ENCODE results near the gene CPTP.

The CPTP gene

DNA sequence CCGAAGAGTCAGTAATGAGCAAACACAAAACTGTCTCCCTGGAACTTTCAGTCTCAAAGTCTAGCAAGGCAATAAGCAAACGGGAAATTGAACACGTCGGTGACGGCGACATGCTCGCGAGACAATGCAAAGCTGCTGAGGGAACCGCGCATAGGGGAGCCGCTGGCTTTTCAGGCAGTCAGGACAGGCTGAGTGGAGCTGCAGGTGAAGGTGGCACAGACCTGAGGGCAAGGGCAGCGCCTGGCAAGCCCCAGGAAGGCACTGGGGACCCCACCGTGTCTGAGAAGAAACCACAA is 5.0 kb upstream of the CPTP start:
- no peak for DNase-seq (ENCODE audit: low read depth)

DNA sequence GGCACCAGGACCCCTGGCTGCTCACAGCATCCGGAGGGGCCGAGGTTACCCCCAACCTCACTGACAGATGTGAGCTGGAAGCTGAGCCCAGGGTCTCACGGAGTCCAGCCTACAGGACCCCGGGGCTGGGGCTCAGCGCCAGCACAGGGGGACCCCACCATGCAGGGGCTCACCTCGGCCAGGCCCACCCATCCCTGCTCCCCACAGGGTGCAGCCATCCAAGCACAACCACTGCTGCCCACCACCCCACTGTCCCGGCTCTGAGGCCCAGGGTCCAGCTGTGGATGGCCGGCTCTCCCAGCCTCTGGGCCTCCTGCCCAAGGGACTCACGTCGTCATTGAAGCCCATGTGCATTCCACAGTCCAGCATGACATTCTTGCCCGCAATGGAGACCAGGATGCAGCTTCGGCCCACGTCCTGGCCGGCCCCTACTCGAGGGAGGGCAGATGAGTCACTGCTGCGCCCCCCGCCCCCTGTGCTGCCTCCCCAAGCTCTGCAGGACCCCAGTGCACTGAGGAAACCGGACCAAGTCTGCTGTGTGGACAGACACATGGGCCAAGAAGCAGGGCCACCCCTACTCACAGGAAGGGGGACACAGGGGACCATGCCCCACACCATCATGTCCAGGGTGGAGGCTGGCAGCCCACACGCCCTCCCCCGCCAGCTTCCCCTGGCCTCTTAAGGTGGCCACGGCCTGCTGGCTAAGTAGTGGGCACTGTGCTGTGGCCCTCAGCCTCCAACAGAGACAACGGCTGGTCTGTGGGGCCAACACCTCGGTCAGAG is 3.7 kb upstream of the CPTP start:
- no peak for DNase-seq (ENCODE audit: low read depth)

DNA sequence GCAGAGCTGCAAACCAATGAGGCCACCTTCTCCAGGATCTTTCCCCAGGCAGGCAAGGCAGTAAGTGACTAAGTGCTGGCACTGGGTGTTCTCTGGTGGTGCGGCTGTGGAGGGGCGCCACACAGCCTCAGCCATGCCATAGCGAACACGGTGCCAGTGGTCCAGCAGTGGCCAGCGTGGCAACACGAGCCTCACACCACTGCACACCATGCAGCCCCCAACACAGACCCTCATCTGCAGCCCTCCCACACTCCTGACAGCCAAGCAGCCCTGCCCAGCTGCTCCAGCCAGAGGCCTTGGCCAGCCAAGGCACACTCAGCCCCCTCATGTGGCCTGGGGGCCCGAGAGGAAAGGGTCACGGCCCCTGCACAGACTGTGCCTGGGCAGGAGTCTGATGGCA is 3.1 kb upstream of the CPTP start:
- no peak for DNase-seq (ENCODE audit: low read depth)

DNA sequence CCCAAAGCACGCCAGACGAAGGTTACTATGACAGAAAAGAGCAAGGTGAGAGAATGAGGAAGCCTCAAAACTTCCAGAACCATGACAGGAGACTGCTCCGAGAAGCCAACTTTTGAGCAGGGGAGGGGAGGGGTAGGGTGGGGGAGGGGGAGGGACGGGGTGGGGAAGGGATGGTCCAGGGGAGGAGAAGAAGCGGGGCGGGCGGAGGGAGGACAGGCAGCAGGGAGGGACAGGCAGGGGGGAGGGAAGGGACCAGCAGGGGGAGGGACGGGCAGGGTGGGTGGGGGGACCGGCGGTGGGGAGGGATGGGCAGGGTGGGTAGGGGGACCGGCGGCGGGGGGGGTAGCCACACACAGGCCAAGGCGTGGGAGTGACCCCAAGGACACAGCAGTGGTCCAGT is 2.2 kb upstream of the CPTP start:
- no peak for DNase-seq (ENCODE audit: low read depth)

DNA sequence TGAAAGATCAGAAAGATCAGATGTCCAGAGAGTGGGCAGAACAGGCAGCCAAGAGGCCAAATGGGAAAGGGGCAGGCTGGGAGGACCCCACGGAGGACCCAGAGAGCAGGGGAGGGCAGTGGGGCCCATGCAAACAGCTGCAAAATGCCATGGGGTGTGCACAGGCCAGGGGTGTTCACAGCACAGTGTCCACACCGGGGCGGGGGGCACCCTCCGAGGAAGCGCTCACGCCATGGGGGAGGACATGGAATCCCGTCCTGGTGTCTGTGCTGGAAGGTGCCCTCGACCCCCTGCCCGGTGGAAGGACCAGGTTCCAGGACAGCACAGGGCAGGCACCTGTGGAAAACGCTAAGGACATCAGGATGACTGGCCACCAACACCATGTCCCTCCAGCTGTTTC is 1.6 kb upstream of the CPTP start:
- DNase-seq (ENCODE audit: low read depth), result no peak

DNA sequence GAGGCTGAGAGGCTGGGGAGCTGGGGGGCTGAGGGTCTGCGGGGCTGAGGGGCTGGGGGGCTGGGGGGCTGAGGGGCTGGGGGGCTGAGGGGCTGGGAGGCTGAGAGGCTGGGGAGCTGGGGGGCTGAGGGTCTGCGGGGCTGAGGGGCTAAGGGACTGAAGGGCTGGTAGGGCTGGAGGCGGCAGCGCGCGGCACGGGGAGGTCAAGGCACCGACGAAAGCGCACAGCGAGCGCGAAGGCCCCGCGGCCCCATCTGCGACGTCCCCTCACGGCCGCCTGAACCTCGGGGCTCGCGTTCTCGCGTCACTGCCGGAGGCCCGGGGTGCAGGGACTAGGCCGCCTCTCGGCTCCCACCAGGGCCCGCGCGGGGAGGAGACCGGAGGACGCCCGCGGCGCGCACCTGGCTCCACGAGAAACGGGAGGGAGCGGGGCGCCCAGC is 498 bp upstream of the CPTP start:
- no peak for DNase-seq (ENCODE audit: low read depth)

DNA sequence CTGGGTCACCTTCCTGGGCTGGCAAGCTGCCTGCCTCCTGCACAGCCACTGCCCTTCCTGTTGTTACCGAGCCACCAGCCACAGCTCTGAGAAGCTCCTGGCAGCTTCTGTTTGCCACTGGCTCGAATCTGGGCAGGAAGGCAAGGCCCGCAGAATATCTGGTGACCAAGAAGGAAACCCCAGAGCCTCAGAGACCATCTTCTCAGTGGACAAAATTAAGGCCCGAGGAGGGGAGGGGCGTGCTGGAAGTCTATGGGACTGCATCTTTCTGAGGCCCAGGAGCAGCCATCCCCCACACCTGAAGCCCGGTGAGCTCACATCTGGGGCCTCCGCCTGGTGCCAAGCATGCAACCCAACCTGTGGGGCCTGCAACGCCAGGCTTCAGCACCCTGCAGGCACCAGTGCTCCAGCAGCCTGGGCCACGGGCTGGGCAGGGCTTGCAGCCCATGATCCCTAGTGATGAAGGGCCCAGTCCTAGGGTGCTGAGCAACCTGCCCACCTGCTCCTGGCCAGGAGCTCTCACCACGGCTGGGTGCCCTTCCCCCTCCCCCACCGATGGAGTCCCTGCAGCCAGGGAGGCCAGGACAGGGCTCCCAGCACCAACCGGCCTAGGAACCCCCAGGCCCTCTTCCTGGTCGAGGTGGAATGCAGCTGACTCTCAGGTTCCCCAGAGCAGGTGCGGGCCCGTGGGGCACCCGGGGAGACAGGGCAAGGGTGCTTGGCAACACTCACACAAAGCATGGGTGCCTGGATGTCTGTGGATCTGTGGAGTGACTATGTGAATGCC is 879 bp downstream of the CPTP start:
- no peak for DNase-seq (ENCODE audit: low read depth)

DNA sequence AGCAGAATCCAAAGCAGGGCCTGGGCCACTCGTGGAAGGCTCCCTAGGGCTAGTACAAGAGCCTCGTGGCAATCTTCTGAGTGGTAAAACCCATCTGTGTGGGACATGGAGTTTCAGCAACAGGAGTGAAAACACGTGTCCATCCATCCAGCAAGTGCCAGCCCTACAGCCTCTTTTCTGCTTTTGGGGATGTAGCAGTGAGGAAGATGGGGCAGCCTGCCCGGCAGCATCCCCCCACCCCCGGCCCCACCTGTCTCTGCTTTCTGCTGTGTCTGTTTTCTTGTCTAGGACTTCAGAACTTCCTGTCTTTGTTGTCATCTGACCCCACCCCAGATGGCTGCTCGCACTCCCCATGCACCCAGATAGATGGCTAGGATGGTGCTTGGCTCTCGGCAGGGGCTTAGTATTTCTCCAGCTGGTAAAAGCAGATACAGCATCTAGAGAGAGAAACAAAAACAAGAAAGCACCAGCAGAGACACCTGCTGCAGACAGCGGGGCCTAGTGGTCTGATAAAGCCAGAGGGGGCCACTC is 1.5 kb downstream of the CPTP start:
- DNase-seq (ENCODE audit: low read depth), result no peak

DNA sequence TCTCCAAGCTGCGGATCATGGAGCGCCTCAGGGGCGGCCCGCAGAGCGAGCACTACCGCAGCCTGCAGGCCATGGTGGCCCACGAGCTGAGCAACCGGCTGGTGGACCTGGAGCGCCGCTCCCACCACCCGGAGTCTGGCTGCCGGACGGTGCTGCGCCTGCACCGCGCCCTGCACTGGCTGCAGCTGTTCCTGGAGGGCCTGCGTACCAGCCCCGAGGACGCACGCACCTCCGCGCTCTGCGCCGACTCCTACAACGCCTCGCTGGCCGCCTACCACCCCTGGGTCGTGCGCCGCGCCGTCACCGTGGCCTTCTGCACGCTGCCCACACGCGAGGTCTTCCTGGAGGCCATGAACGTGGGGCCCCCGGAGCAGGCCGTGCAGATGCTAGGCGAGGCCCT is 2.7 kb downstream of the CPTP start:
- DNase-seq (ENCODE audit: low read depth), result no peak

DNA sequence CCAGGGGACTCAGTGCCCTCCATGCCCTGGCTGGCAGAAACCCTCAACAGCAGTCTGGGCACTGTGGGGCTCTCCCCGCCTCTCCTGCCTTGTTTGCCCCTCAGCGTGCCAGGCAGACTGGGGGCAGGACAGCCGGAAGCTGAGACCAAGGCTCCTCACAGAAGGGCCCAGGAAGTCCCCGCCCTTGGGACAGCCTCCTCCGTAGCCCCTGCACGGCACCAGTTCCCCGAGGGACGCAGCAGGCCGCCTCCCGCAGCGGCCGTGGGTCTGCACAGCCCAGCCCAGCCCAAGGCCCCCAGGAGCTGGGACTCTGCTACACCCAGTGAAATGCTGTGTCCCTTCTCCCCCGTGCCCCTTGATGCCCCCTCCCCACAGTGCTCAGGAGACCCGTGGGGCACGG is 3.7 kb downstream of the CPTP start:
- no peak for DNase-seq (ENCODE audit: low read depth)

DNA sequence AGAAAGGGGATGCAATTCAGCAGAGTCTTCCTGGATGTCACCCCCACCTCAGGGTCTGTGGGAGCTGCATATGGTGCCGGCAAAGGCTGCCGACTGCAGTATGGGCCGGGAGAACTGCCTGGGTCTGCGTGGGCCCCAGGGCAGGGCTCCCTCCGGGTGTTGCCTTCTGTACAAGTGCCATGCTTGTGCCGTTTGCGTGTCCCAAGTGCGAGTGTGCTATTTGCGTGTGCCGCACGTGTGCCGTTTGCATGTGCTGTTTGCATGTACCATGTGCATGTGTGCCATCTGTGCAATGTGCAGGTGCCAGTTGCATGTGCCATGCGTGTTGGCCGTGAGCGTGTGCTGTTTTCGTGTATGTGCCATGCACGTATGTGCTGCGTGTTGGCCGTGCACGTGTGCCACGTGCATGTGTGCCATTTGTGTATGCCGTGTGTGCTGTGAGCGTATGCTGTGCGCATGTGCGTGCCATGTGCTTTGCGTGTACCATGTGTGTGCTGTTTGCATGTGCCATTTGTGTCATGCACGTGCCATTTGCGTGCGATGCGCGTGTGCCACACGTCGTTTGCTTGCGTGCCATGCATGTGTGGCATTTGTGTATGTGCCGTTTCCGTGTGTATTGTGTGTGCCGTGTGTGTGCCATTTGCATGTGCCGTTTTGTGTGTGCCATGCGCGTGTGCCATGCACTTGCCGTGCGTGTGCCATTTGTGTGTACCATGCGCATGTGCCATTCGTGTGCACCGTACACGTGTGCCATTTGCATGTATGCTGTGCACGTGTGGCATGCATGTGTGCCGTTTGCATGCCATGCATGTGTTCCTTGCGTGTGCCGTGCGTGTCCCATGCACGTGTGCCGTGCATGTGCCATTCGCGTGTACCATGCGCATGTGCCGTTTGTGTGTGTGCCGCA is 5.0 kb downstream of the CPTP start:
- DNase-seq (ENCODE audit: low read depth), result no peak

DNA sequence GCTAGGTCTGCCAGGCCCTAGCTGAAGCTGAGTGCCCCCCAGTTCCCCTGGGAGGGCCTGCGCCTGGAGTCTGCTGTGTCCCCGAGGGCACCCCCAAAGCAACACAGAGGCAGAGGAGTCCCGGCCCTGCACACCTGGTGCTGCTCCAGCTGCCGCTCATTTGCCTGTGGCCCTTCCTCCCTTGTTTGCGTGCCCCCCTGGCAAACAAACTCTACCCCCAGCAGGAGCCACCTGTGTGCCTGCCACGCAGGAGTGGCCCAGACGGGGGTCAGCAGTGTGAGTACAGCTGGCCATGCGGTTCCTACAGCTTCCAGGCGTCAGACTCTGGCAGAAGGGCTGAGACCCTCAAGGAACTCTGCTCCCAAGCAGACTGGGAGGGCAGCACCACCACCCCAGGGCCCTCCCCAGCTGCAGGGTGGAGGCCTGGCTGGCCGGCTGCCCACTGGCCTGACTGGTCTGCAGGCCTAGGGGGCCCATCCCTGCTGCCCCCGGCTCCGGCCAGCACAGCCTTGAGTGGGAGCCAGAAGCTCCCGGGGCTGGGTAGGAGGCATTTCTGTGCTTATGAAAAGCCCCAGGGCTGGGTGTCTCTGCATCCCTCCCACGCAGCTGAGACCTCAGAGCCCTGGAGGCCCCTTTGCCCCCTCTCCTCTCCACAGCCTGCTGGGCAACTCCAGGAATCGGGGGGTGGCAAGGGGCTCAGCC is 5.9 kb downstream of the CPTP start:
- no peak for DNase-seq (ENCODE audit: low read depth)

DNA sequence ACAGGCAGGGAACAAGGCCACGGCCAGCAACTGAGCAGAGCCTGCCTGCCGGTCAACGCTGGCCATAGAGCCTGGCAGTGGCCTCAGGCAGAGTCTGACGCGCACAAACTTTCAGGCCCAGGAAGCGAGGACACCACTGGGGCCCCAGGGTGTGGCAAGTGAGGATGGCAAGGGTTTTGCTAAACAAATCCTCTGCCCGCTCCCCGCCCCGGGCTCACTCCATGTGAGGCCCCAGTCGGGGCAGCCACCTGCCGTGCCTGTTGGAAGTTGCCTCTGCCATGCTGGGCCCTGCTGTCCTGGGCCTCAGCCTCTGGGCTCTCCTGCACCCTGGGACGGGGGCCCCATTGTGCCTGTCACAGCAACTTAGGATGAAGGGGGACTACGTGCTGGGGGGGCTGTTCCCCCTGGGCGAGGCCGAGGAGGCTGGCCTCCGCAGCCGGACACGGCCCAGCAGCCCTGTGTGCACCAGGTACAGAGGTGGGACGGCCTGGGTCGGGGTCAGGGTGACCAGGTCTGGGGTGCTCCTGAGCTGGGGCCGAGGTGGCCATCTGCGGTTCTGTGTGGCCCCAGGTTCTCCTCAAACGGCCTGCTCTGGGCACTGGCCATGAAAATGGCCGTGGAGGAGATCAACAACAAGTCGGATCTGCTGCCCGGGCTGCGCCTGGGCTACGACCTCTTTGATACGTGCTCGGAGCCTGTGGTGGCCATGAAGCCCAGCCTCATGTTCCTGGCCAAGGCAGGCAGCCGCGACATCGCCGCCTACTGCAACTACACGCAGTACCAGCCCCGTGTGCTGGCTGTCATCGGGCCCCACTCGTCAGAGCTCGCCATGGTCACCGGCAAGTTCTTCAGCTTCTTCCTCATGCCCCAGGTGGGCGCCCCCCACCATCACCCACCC is 6.7 kb downstream of the CPTP start, which contains the start of gene TAS1R3:
Gene TAS1R3 (plus strand): TSS at position 213 of the 898 bp plus-strand sequence. CDS start 66 bp downstream, at position 279.
- DNase-seq (ENCODE audit: low read depth), result no peak

DNA sequence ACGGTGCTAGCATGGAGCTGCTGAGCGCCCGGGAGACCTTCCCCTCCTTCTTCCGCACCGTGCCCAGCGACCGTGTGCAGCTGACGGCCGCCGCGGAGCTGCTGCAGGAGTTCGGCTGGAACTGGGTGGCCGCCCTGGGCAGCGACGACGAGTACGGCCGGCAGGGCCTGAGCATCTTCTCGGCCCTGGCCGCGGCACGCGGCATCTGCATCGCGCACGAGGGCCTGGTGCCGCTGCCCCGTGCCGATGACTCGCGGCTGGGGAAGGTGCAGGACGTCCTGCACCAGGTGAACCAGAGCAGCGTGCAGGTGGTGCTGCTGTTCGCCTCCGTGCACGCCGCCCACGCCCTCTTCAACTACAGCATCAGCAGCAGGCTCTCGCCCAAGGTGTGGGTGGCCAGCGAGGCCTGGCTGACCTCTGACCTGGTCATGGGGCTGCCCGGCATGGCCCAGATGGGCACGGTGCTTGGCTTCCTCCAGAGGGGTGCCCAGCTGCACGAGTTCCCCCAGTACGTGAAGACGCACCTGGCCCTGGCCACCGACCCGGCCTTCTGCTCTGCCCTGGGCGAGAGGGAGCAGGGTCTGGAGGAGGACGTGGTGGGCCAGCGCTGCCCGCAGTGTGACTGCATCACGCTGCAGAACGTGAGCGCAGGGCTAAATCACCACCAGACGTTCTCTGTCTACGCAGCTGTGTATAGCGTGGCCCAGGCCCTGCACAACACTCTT is 7.6 kb downstream of the CPTP start:
- DNase-seq (ENCODE audit: low read depth), result no peak

DNA sequence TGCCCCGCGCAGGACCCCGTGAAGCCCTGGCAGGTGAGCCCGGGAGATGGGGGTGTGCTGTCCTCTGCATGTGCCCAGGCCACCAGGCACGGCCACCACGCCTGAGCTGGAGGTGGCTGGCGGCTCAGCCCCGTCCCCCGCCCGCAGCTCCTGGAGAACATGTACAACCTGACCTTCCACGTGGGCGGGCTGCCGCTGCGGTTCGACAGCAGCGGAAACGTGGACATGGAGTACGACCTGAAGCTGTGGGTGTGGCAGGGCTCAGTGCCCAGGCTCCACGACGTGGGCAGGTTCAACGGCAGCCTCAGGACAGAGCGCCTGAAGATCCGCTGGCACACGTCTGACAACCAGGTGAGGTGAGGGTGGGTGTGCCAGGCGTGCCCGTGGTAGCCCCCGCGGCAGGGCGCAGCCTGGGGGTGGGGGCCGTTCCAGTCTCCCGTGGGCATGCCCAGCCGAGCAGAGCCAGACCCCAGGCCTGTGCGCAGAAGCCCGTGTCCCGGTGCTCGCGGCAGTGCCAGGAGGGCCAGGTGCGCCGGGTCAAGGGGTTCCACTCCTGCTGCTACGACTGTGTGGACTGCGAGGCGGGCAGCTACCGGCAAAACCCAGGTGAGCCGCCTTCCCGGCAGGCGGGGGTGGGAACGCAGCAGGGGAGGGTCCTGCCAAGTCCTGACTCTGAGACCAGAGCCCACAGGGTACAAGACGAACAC is 8.3 kb downstream of the CPTP start:
- no peak for DNase-seq (ENCODE audit: low read depth)

DNA sequence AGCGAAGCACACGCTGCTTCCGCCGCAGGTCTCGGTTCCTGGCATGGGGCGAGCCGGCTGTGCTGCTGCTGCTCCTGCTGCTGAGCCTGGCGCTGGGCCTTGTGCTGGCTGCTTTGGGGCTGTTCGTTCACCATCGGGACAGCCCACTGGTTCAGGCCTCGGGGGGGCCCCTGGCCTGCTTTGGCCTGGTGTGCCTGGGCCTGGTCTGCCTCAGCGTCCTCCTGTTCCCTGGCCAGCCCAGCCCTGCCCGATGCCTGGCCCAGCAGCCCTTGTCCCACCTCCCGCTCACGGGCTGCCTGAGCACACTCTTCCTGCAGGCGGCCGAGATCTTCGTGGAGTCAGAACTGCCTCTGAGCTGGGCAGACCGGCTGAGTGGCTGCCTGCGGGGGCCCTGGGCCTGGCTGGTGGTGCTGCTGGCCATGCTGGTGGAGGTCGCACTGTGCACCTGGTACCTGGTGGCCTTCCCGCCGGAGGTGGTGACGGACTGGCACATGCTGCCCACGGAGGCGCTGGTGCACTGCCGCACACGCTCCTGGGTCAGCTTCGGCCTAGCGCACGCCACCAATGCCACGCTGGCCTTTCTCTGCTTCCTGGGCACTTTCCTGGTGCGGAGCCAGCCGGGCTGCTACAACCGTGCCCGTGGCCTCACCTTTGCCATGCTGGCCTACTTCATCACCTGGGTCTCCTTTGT is 9.1 kb downstream of the CPTP start:
- no peak for DNase-seq (ENCODE audit: low read depth)

DNA sequence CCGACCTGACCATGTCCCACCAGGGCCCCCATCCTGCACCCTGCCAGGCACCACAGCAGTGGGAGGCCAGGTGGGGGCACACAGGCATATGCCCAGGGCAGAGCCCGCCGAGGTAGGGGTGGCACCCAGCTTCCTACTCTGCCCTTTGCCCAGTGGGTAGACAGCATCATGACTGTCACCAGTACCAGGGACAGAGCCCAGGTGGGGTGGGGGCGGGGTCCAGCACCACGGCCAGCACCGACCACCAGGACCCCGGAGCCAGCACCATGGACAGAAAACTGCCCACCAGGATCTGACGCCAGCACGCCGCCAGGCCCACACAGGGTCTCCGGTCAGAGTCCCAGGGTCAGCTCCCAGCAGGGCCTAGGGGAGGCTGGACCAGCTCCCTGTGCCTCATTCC is 10.2 kb downstream of the CPTP start:
- no peak for DNase-seq (ENCODE audit: low read depth)

DNA sequence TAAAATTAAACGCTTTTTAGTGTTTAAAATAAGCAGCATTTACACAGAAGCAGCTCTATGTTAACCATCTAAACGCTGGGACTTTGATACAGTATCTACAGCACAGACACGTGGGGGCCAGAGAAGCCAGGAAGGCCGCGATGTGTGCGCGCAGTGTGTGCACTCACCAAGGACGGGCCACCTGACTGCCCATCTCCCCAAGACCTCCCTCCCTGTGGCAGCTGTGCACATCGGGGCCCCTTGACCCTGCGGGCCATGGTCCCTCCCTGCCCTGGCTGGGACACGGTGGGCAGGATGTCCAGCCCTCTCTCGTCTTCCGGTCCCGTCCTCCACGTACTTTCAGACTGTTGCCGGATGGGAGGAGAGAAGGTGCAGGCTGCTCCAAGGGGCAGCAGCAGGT is 10.7 kb downstream of the CPTP start:
- DNase-seq (ENCODE audit: low read depth), result no peak

DNA sequence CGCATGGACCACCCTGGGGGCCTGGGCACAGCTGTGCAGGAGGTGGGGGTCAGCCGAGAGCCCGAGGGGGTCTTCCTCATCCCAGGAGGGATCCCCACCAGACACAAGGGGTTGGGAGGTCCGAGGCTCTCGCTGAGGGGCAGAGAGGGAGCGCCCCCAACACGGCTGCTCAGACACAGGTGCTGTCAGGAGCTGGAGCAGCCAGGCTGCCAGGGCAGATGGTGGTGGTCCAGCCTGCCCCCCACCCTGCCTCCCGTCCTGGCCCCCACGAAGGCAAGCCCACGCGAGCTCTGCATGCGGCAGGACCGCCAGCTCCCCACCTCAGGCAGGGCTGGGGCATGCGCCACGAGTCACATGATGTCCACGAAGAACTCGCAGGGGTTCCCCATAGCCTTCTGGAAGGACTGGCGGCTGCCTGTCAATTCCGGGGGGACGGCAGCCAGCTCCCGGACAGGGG is 11.2 kb downstream of the CPTP start:
- no peak for DNase-seq (ENCODE audit: low read depth)

Measured in activated gamma-delta T cell treated with anti-CD3 and anti-CD28 coated beads, Interleukin-2, amount 50 U/mL, for 16 hours (primary cell).